Activated CD4-positive, alpha-beta T cell treated with anti-CD3 and anti-CD28 coated beads, Interleukin-2, amount 50 U/mL, for 24 hours (primary cell): ENCODE measurements around the gene HID1.
"Not testable (repeated sequence)": the region's sequence is repeated elsewhere in the genome, so short reads cannot be mapped to it uniquely, and the experiment has no call there.

Experiments used
- DNase-seq, 2 donors: peaks; one replicate each; pipeline ENCODE4 v3.0.0-alpha.2; 2020; ENCODE audit warnings: low read depth in 1 of 2, low spot score in 1 of 2

The HID1 gene

GRCh38 chr17:75001915-75002843, 29.6 kb upstream of the HID1 start:
- no peak for DNase-seq

- DNase-seq, result no peak
Observed at GRCh38 chr17:74999523-74999922, 27.0 kb upstream of the HID1 start.

- no peak for DNase-seq
Observed at GRCh38 chr17:74998783-74999182, 26.2 kb upstream of the HID1 start.

- no peak for DNase-seq
Observed at GRCh38 chr17:74995847-74996246, 23.3 kb upstream of the HID1 start.

GRCh38 chr17:74994440-74994839, 21.9 kb upstream of the HID1 start:
- no peak for DNase-seq

GRCh38 chr17:74992223-74992622, 19.7 kb upstream of the HID1 start:
- DNase-seq, result no peak

- no peak for DNase-seq
Observed at GRCh38 chr17:74990581-74991105, 18.1 kb upstream of the HID1 start.

- DNase-seq, result no peak
Observed at GRCh38 chr17:74987909-74988711, 15.6 kb upstream of the HID1 start.

GRCh38 chr17:74987418-74987908, 14.9 kb upstream of the HID1 start, which contains the start of gene CDR2L:
CDR2L (plus strand) TSS chr17:74987632; CDS start chr17:74988044, 412 bp downstream.
- DNase-seq, result peak; percentile 80 to 86

- no peak for DNase-seq
Observed at GRCh38 chr17:74986206-74986576, 13.6 kb upstream of the HID1 start.

- not testable (repeated sequence) for DNase-seq
Observed at GRCh38 chr17:74982663-74983313, 10.2 kb upstream of the HID1 start.

- DNase-seq, result peak; percentile 48 to 63
Observed at GRCh38 chr17:74981979-74982662, 9.6 kb upstream of the HID1 start.

GRCh38 chr17:74981318-74981978, 8.9 kb upstream of the HID1 start:
- DNase-seq, result no peak

GRCh38 chr17:74979408-74980146, 7.0 kb upstream of the HID1 start:
- DNase-seq, result no peak

GRCh38 chr17:74978240-74978639, 5.7 kb upstream of the HID1 start:
- DNase-seq, result no peak

- DNase-seq, result no peak
Observed at GRCh38 chr17:74977802-74978201, 5.2 kb upstream of the HID1 start.

- DNase-seq, result no peak
Observed at GRCh38 chr17:74975943-74976342, 3.4 kb upstream of the HID1 start.

- DNase-seq, result no peak
Observed at GRCh38 chr17:74972973-74973328, 392 bp upstream of the HID1 start.

- DNase-seq, result no peak
Observed at GRCh38 chr17:74971842-74972106, 785 bp downstream of the HID1 start.
